ENCODE measurements around the gene SIRT7.

SIRT7 gene

DNA sequence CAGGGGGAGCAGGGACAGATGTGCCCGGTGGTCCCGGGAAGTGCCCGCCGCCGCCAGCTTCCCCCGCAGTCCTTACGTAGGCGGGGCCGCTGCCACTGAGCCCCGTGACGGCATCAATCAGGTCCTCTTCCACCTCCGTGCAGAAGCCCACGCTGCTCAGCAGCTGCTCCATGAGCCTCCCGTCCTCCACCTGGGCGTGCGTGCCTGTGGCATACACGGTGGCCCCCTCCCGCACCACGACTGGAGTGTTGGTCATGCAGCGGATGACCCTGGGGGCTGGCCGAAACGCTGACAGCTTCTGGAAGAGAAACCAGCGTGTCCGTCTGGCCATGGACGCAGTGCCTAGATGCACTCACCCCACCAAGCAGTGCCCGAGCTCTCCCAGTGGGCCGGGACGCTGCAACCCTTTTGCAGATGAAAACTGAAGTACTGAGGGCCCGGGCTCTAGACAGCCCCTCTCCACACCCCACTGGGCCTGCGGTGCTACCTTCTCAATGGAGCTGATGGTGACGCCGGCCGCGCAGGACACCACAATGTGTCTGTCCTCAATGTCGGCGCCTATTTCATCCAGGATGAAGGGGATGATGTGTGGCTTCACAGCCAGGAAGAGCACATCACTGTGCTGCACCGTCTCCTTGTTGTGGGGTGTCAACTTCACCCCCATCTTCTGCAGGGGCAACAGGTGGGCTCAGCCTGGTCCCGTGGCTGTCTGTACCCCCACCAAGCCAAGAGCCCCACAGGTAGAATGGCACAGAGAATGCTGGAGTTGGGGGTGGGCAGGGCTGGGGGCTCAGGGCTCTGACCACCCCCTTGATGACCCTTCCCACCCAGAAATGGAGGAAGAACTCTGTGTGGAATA is 17.1 kb upstream of the SIRT7 start:
- TF ChIP-seq, protein P1, sequence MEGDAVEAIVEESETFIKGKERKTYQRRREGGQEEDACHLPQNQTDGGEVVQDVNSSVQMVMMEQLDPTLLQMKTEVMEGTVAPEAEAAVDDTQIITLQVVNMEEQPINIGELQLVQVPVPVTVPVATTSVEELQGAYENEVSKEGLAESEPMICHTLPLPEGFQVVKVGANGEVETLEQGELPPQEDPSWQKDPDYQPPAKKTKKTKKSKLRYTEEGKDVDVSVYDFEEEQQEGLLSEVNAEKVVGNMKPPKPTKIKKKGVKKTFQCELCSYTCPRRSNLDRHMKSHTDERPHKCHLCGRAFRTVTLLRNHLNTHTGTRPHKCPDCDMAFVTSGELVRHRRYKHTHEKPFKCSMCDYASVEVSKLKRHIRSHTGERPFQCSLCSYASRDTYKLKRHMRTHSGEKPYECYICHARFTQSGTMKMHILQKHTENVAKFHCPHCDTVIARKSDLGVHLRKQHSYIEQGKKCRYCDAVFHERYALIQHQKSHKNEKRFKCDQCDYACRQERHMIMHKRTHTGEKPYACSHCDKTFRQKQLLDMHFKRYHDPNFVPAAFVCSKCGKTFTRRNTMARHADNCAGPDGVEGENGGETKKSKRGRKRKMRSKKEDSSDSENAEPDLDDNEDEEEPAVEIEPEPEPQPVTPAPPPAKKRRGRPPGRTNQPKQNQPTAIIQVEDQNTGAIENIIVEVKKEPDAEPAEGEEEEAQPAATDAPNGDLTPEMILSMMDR (IDR thresholded peaks at IDR 0.05; ENCODE audit: low read depth, low read length), result no peak
- H3K4me3 ChIP-seq (ENCODE audit: low read depth, low read length), result no peak overlapping the region
- in situ Hi-C loops (cut with HindIII; ENCODE audit: low sequenced_read_pairs), result no loop called here
- no peak for DNase-seq (ENCODE audit: low read depth, low spot score)

DNA sequence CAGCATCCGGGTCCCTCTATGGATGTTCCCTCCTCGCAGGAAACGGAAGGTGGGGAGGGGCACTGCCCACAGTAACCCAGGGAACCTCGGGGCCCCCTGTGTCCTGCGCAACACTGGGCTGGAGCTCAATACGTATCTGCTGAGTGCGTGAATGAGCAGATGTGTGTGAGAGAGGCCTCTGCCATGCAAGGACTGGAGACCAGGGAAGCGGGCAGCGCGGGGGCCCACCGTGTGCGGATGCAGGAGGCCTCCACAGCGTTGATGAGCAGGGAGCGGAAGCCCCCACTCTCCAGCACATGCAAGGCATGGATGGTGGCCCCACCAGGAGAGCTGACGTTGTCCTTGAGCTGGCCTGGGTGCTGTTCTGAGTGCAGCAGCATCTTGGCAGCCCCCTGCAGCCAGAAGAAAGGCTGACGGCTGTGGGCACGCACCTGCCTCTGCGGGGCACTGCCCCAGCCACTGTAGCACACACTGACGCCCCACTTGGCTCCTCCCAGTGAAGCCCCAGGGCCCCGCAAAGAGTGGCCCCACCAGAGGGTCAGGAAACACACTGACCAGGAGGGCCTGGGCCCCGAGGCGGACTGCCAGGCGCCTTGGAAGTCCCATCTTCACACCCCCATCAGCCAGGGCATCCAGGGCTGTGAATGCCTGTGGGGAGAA is 16.3 kb upstream of the SIRT7 start:
- no peak overlapping the region for H3K4me3 ChIP-seq (ENCODE audit: low read depth, low read length)
- TF ChIP-seq, protein P1 (IDR thresholded peaks at IDR 0.05; ENCODE audit: low read depth, low read length), result no peak
- no peak for DNase-seq (ENCODE audit: low read depth, low spot score)
- in situ Hi-C loops (cut with HindIII; ENCODE audit: low sequenced_read_pairs), result no loop called here

- DNase-seq (ENCODE audit: low read depth, low spot score), result no peak
- TF ChIP-seq, protein P1 (IDR thresholded peaks at IDR 0.05; ENCODE audit: low read depth, low read length), result no peak
- H3K4me3 ChIP-seq (ENCODE audit: low read depth, low read length), result no peak overlapping the region
- in situ Hi-C loops (cut with HindIII; ENCODE audit: low sequenced_read_pairs), result no loop called here
Measured at GRCh38 chr17:81933178-81933699, 15.3 kb upstream of the SIRT7 start.

DNA sequence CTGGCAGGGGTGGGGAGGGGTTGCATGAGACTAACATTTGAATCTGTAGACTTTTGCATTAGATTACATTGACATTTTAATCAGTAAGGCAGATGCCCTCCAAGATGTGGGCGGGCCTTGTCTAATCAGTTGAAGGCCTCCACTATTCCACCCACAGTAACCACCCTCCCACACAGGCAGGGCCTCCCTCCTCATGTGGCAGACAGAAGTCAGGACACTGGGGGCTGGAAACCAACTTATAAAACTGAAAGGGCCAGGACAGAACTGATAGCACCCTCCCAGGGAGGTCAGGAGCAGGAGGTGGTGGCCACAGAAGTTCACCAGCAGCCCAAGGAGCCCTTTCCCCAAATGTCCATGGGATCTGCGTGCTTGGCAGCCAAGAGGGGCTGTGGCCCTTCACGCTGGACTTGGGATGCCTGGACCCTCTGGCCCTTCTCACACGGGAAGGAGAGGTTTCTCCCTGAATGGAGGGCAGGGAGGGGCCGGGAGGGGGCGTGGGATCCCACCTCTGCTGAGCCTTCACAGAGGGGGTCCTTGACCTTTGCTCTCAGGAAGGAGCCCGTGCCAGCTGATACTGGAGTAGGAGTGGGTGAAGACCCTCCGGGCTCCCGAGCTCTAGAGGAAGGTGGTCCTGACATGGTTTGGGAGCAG is 14.5 kb upstream of the SIRT7 start:
- no peak overlapping the region for H3K4me3 ChIP-seq (ENCODE audit: low read depth, low read length)
- in situ Hi-C loops (cut with HindIII; ENCODE audit: low sequenced_read_pairs), result no loop called here
- TF ChIP-seq, protein P1 (IDR thresholded peaks at IDR 0.05; ENCODE audit: low read depth, low read length), result no peak
- no peak for DNase-seq (ENCODE audit: low read depth, low spot score)

GRCh38 chr17:81931557-81932332 is 13.8 kb upstream of the SIRT7 start:
- no peak for DNase-seq (ENCODE audit: low read depth, low spot score)
- TF ChIP-seq, protein P1 (IDR thresholded peaks at IDR 0.05; ENCODE audit: low read depth, low read length), result no peak
- in situ Hi-C loops (cut with HindIII; ENCODE audit: low sequenced_read_pairs), result no loop called here
- H3K4me3 ChIP-seq (ENCODE audit: low read depth, low read length), result no peak overlapping the region

GRCh38 chr17:81931189-81931556 is 13.2 kb upstream of the SIRT7 start:
- H3K4me3 ChIP-seq (ENCODE audit: low read depth, low read length), result no peak overlapping the region
- TF ChIP-seq, protein P1 (IDR thresholded peaks at IDR 0.05; ENCODE audit: low read depth, low read length), result no peak
- DNase-seq (ENCODE audit: low read depth, low spot score), result no peak
- in situ Hi-C loops (cut with HindIII; ENCODE audit: low sequenced_read_pairs), result no loop called here
